ENCODE results near the gene RBM33.

DNA sequence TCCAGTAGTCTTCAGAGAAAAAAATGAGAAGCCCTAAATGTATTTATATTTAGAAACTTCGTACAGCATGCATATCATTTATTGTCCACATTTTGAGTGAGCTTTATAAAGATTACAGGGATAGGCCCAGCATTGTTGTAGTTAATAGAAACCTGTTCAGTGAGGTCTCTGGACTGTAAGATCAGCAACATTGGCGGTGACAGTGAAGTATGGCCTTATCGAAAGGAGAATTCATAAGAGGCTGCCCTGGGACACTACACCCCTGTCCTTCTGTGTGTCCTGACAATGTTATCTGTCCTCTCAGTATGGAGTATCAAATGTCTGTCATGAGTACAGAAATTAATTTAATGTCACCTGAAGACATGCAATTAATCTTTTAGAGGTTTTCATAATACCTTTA lies 110.6 kb downstream of the RBM33 start:
- TF ChIP-seq, protein P1, sequence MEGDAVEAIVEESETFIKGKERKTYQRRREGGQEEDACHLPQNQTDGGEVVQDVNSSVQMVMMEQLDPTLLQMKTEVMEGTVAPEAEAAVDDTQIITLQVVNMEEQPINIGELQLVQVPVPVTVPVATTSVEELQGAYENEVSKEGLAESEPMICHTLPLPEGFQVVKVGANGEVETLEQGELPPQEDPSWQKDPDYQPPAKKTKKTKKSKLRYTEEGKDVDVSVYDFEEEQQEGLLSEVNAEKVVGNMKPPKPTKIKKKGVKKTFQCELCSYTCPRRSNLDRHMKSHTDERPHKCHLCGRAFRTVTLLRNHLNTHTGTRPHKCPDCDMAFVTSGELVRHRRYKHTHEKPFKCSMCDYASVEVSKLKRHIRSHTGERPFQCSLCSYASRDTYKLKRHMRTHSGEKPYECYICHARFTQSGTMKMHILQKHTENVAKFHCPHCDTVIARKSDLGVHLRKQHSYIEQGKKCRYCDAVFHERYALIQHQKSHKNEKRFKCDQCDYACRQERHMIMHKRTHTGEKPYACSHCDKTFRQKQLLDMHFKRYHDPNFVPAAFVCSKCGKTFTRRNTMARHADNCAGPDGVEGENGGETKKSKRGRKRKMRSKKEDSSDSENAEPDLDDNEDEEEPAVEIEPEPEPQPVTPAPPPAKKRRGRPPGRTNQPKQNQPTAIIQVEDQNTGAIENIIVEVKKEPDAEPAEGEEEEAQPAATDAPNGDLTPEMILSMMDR (optimal IDR thresholded peaks at IDR 0.05 in 1 of 3, IDR thresholded peaks at IDR 0.05 in 1 of 3, conservative IDR thresholded peaks at IDR 0.05 in 1 of 3; ENCODE audit: extremely low read depth in 1 of 3, insufficient read depth in 2 of 3, low read length in 3 of 3): no peak
- TF ChIP-seq EZH2 (IDR thresholded peaks at IDR 0.05; ENCODE audit: low read length): no peak
